PFSK-1 (cell line): ENCODE measurements around the gene SENP1.

Source experiments
- FOXP2 ChIP-seq: optimal IDR thresholded peaks from 2 replicates; pipeline ENCODE3; 2011; ENCODE audit warnings: borderline replicate concordance, control low read depth, inconsistent platforms; ENCODE audit not compliant: insufficient read depth; ENCODE audit errors: extremely low read length, extremely low read depth
- POLR2AphosphoS5 ChIP-seq: IDR thresholded peaks from 2 replicates; pipeline ENCODE4 v1.6.1; 2012; ENCODE audit warnings: low read depth, mild to moderate bottlenecking, control low read depth, low read length, moderate library complexity
- SIN3A ChIP-seq: IDR thresholded peaks from 2 replicates; pipeline ENCODE4 v1.6.1; 2012; ENCODE audit warnings: mild to moderate bottlenecking, low read length, moderate library complexity, borderline replicate concordance; ENCODE audit not compliant: insufficient read depth
- TAF1 ChIP-seq: IDR thresholded peaks from 2 replicates; pipeline ENCODE4 v1.6.1; 2012; ENCODE audit warnings: low read length, control low read depth, borderline replicate concordance; ENCODE audit not compliant: insufficient read depth
- TF ChIP-seq, protein P1 (sequence below), 2 experiments: IDR thresholded peaks; 2 replicates each; pipeline versions ENCODE4 v1.6.1 to v1.8.0; 2011 to 2012; ENCODE audit warnings: low read depth in 2 of 2, low read length in 2 of 2, control low read depth in 1 of 2, inconsistent platforms in 1 of 2, mild to moderate bottlenecking in 1 of 2, moderate library complexity in 1 of 2; ENCODE audit not compliant: insufficient read depth in 1 of 2

The SENP1 gene

DNA sequence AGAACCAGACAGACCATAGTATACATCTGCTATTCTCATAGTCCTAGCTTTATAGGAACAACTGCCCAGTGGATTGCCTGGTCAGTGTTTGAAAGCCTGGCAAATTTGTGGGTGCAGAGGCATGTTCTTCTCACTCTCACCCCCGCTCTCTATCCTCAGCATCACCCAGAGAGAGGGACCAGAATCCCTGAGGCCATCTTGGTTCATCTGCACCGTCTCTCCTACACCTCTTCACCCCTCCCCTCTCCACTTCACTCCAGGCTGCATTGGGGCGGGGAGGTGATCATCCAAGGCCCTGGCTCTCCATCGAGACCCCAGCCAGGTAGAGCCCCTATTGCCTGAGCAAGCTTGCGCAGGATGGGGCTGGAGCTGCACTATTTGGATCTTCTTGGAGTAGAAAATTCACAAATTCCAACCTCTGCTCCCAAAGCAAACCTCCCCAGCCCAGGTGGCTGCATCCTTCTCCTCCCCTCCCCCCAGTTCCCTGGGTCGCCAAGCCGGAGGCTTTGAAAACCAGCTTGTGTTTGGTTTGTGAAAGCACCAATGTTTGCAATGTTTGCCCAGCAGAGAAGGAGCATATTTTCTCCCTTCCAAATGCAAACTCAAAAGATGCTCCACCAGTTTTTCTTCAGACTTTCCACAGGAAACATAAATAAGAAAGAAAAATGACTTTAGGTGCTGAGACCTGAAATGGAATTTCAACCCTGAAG is 83.0 kb downstream of the SENP1 start:
- TF ChIP-seq SIN3A (no peak), POLR2AphosphoS5 (no peak), TAF1 (no peak), FOXP2 (no peak)
- TF ChIP-seq, protein P1, sequence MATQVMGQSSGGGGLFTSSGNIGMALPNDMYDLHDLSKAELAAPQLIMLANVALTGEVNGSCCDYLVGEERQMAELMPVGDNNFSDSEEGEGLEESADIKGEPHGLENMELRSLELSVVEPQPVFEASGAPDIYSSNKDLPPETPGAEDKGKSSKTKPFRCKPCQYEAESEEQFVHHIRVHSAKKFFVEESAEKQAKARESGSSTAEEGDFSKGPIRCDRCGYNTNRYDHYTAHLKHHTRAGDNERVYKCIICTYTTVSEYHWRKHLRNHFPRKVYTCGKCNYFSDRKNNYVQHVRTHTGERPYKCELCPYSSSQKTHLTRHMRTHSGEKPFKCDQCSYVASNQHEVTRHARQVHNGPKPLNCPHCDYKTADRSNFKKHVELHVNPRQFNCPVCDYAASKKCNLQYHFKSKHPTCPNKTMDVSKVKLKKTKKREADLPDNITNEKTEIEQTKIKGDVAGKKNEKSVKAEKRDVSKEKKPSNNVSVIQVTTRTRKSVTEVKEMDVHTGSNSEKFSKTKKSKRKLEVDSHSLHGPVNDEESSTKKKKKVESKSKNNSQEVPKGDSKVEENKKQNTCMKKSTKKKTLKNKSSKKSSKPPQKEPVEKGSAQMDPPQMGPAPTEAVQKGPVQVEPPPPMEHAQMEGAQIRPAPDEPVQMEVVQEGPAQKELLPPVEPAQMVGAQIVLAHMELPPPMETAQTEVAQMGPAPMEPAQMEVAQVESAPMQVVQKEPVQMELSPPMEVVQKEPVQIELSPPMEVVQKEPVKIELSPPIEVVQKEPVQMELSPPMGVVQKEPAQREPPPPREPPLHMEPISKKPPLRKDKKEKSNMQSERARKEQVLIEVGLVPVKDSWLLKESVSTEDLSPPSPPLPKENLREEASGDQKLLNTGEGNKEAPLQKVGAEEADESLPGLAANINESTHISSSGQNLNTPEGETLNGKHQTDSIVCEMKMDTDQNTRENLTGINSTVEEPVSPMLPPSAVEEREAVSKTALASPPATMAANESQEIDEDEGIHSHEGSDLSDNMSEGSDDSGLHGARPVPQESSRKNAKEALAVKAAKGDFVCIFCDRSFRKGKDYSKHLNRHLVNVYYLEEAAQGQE (IDR thresholded peaks at IDR 0.05; ENCODE audit: insufficient read depth in 1 of 2, low read depth in 2 of 2, low read length in 2 of 2): no peak

DNA sequence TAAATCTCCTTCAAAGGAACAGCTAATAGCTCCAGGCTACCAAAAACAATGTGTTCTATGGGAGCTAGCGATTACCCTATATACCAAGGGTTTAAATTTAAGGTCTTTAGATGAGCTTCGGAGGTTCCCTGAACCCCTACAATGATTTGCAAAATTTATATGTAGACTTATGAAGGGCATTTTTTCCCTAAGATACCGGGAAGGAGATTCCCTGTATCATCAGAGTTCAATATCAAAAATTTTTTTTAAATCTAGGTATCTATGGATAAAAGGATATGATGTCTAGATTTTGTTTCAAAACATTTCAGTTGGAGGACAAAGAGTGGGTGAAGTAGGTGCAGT is 83.7 kb downstream of the SENP1 start:
- TF ChIP-seq POLR2AphosphoS5 (no peak), FOXP2 (no peak), TAF1 (no peak), SIN3A (no peak)
- TF ChIP-seq, protein P1 (IDR thresholded peaks at IDR 0.05; ENCODE audit: insufficient read depth in 1 of 2, low read depth in 2 of 2, low read length in 2 of 2): no peak

DNA sequence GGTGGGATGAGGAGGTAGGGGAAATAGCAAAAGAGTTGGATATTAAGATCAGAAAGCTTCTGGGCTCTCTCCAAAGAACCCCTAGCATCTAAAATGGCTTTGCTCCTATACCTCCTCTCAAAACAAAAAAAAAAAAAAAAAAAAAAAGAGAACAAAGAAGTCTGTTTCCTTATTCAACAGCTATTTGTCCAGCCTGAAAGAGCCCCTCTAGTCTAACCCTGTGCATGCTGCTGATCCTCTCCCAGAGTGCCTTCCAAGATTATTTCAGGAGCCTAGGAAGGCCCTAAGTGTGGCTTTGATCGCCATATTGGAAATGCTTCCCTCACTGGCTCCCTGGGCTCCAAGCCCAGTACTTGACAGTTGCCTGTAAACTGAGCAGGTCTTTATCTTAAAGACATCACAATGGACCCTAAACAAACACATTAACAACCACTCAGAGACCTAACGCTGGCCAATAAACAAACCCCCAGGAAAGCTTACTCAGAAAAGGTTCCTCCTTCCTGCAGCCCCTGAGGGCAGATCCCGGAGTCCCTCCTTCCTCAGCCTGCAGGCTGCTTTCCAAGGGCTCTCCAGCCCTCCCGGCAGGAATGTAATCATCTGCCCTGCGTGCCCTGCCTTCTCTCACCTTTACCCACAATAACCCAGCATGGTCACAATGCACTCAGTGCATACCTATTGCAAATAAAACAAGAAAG is 84.2 kb downstream of the SENP1 start:
- TF ChIP-seq POLR2AphosphoS5 (no peak), SIN3A (no peak), FOXP2 (no peak), TAF1 (no peak)
- TF ChIP-seq, protein P1 (IDR thresholded peaks at IDR 0.05; ENCODE audit: insufficient read depth in 1 of 2, low read depth in 2 of 2, low read length in 2 of 2): no peak

DNA sequence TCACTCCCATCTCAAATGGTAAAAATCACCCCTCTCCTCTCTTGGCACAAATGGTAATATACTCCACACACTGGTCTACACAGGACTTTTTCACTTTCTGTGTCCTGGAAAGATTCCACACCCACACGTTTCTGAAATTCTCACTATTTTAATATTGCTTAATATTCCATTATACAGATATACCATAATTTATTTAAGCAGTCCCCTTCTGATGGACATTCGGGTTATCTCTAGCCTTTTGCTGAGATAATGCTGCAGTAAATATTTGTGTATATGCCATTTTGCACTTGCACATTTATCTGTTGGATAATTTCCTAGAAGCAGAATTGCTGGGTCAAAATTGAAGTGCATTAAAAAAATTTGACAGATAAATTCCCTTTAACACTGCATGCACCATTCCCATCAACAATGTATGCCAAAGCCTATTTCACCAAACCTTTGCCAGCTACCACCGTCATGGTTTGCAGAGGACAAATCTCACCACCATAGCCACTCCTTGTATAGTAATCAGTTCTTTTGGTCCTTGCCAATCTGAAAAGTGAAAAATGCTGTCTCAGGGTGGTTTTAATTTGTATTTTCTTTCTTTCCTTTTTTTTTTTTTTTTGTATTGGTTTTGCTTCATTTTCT is 86.1 kb downstream of the SENP1 start:
- TF ChIP-seq SIN3A (no peak), TAF1 (no peak), FOXP2 (no peak), POLR2AphosphoS5 (no peak)
- TF ChIP-seq, protein P1 (IDR thresholded peaks at IDR 0.05; ENCODE audit: insufficient read depth in 1 of 2, low read depth in 2 of 2, low read length in 2 of 2): no peak
